ENCODE data around the gene TMEM238. TPM values are rescaled to one million over a fixed set of nuclear protein-coding genes. Genes with fewer than 3 reads are reported as not detected.

Gene TMEM238
- total and polyA plus RNA-seq, 4 donors, result 0.08 to 0.54 (median 0.47) TPM

GRCh38 chr19:55366790-55367189 is 17.3 kb downstream of the TMEM238 start:
- H3K36me3 ChIP-seq (ENCODE audit: control insufficient read depth in 4 of 4, insufficient read depth in 3 of 4, low read depth in 1 of 4, low read length in 3 of 4), result no peaks in the 10 kb centered on the region
- TF ChIP-seq FOXA1 (IDR thresholded peaks at IDR 0.05) (no peak), GABPA (IDR thresholded peaks at IDR 0.05 in 1 of 2, conservative IDR thresholded peaks at IDR 0.05 in 1 of 2) (no peak), SP1 (IDR thresholded peaks at IDR 0.05) (no peak), JUND (IDR thresholded peaks at IDR 0.05) (no peak), REST (IDR thresholded peaks at IDR 0.05) (no peak), CTCF (IDR thresholded peaks at IDR 0.05; ENCODE audit: low read depth, low read length, missing input control) (no peak), RAD21 (IDR thresholded peaks at IDR 0.05) (no peak), TAF1 (conservative IDR thresholded peaks at IDR 0.05) (no peak), HNF4A (conservative IDR thresholded peaks at IDR 0.05) (no peak), NR2F2 (IDR thresholded peaks at IDR 0.05) (no peak), YY1 (IDR thresholded peaks at IDR 0.05) (no peak), MAX (IDR thresholded peaks at IDR 0.05) (no peak)
- WGBS, result 65% methylated on average over 3 of the region's 3 CpGs

GRCh38 chr19:55365964-55366363 is 18.1 kb downstream of the TMEM238 start:
- H3K9me3 ChIP-seq (ENCODE audit: control insufficient read depth in 4 of 4, low read length in 3 of 4), result no peaks in the 10 kb centered on the region
- TF ChIP-seq FOXA2 (IDR thresholded peaks at IDR 0.05), result no peak
- TF ChIP-seq RXRA (IDR thresholded peaks at IDR 0.05), result no peak
- TF ChIP-seq SP1 (IDR thresholded peaks at IDR 0.05), result no peak
- no peak for TF ChIP-seq FOXA1 (IDR thresholded peaks at IDR 0.05)
- no peak for TF ChIP-seq HNF4G (IDR thresholded peaks at IDR 0.05)
- TF ChIP-seq RAD21 (IDR thresholded peaks at IDR 0.05), result no peak
- 72% methylated on average over 19 of the region's 19 CpGs for WGBS
- H3K36me3 ChIP-seq (ENCODE audit: control insufficient read depth in 4 of 4, insufficient read depth in 3 of 4, low read depth in 1 of 4, low read length in 3 of 4), result no peaks in the 10 kb centered on the region
- peaks cover 0 to 5% (median under 1%) of the 10 kb centered on the region in 4 donors for H3K27me3 ChIP-seq (ENCODE audit: control insufficient read depth in 4 of 4, insufficient read depth in 4 of 4, low read length in 3 of 4)
- no peak overlapping the region for H3K4me3 ChIP-seq (ENCODE audit: low read depth in 1 of 3, low read length in 3 of 3)
- H3K9ac ChIP-seq (ENCODE audit: low read depth in 1 of 2, low read length in 2 of 2), result no peak overlapping the region
- peaks cover 0 to 9% (median 1%) of the 10 kb centered on the region in 4 donors for H3K4me1 ChIP-seq (ENCODE audit: control insufficient read depth in 4 of 4, insufficient read depth in 4 of 4, low read length in 3 of 4)
- no peak for DNase-seq (ENCODE audit: low spot score)
- no peak overlapping the region for H3K27ac ChIP-seq (ENCODE audit: low read depth in 1 of 2, low read length in 2 of 2)

More at GRCh38 chr19:55366790-55367189, 17.3 kb downstream of the TMEM238 start:
- H3K9ac ChIP-seq (ENCODE audit: low read depth in 1 of 2, low read length in 2 of 2), result no peak overlapping the region
- H3K4me1 ChIP-seq (ENCODE audit: control insufficient read depth in 4 of 4, insufficient read depth in 4 of 4, low read length in 3 of 4), result peaks cover 0 to 9% (median 1%) of the 10 kb centered on the region in 4 donors
- no peaks in the 10 kb centered on the region for H3K9me3 ChIP-seq (ENCODE audit: control insufficient read depth in 4 of 4, low read length in 3 of 4)
- H3K27ac ChIP-seq (ENCODE audit: low read depth in 1 of 2, low read length in 2 of 2), result no peak overlapping the region
- no peak overlapping the region for H3K4me3 ChIP-seq (ENCODE audit: low read depth in 1 of 3, low read length in 3 of 3)
- no peak for DNase-seq (ENCODE audit: low spot score)
- H3K27me3 ChIP-seq (ENCODE audit: control insufficient read depth in 4 of 4, insufficient read depth in 4 of 4, low read length in 3 of 4), result peaks cover 0 to 7% (median under 1%) of the 10 kb centered on the region in 4 donors
